GM12878 (cell line): Measurements from ENCODE around the gene SPRED3. TPM values are rescaled to one million over a fixed set of nuclear protein-coding genes. Genes with fewer than 3 reads are reported as not detected.

Source experiments
- ATAC-seq: fragments of 200-7000 bp; cut with Tn5 transposase; 3 replicates; pipeline ENCODE4 v1.9.1; 2020; ENCODE audit warnings: mild to moderate bottlenecking, moderate library complexity
- BruUV-seq: library from RNA; stranded (reverse); fragments of 400-500 nt; replicated peaks from 2 replicates; lab custom pipeline; 2021; lab: Mats Ljungman, UMichigan
- CTCF ChIA-PET: fragments of 300-600 bp; sonication (Branson Sonifier 250); formaldehyde crosslinking; extraction: SDS; loops from one replicate; lab custom pipeline; 2021; ENCODE audit warnings: inconsistent platforms; lab: Yijun Ruan, JAX
- POLR2A ChIA-PET: fragments of 350-600 bp; formaldehyde crosslinking; extraction: SDS; loops from one replicate; lab custom pipeline; 2021; ENCODE audit warnings: inconsistent platforms; lab: Charles Lee
- RAD21 ChIA-PET: fragments of 300-600 bp; sonication (Branson Sonifier 250); formaldehyde crosslinking; loops from one replicate; lab custom pipeline; 2023; ENCODE audit warnings: antibody characterized with exemption; ENCODE audit not compliant: unreplicated experiment; lab: Charles Lee
- SMC1A ChIA-PET: fragments of 300-600 bp; sonication (Branson Sonifier 250); formaldehyde crosslinking; loops from one replicate; lab custom pipeline; 2023; ENCODE audit not compliant: unreplicated experiment, uncharacterized antibody; lab: Charles Lee
- DNase-seq: peaks from one replicate; pipeline ENCODE4 v3.0.0-alpha.2; 2011; ENCODE audit warnings: low read depth, low spot score
- FAIRE-seq: peaks from 3 replicates; lab custom pipeline; 2011; peaks lifted over from hg19 to GRCh38; lab: Jason Lieb, UNC
- H2AFZ ChIP-seq: 2 replicates; pipeline ENCODE4 v1.6.0; 2011; ENCODE audit warnings: low read depth, low read length, control low read depth; ENCODE audit not compliant: control insufficient read depth
- H3K27ac ChIP-seq: 2 replicates; pipeline ENCODE4 v1.5.1; 2011; ENCODE audit warnings: control low read depth; ENCODE audit not compliant: control insufficient read depth, insufficient read depth
- H3K27me3 ChIP-seq, 2 experiments: replicated peaks in 1 of 2; 2 replicates each; pipeline versions ENCODE4 v1.6.0 to v1.6.1; 2011; ENCODE audit warnings: low read length in 1 of 2; ENCODE audit not compliant: control insufficient read depth in 2 of 2, insufficient read depth in 2 of 2
- H3K36me3 ChIP-seq, 2 experiments: 2 replicates each; pipeline ENCODE4 v1.5.1; 2011; ENCODE audit warnings: low read length in 1 of 2; ENCODE audit not compliant: control insufficient read depth in 2 of 2, insufficient read depth in 2 of 2
- H3K4me1 ChIP-seq: 2 replicates; pipeline ENCODE4 v1.6.1; 2011; ENCODE audit warnings: mild to moderate bottlenecking, low read length, moderate library complexity, mixed read lengths; ENCODE audit not compliant: control insufficient read depth, insufficient read depth
- H3K4me2 ChIP-seq: 2 replicates; pipeline ENCODE4 v1.6.0; 2011; ENCODE audit warnings: control low read depth; ENCODE audit not compliant: control insufficient read depth, insufficient read depth
- H3K4me3 ChIP-seq: fragments of 200-600 bp; sonication (generic); 2 replicates; pipeline ENCODE4 v1.5.1; 2016
- H3K79me2 ChIP-seq: 2 replicates; pipeline ENCODE4 v1.6.0; 2011; ENCODE audit warnings: low read length; ENCODE audit not compliant: control insufficient read depth, insufficient read depth
- H3K9ac ChIP-seq: 2 replicates; pipeline ENCODE4 v1.8.0; 2011; ENCODE audit warnings: low read length, control low read depth, mixed read lengths; ENCODE audit not compliant: control insufficient read depth, insufficient read depth
- H3K9me3 ChIP-seq: replicated peaks from 3 replicates; pipeline ENCODE4 v1.5.1; 2011; ENCODE audit warnings: mild to moderate bottlenecking, low read length; ENCODE audit not compliant: control insufficient read depth, insufficient read depth
- H4K20me1 ChIP-seq: 2 replicates; pipeline ENCODE4 v1.6.0; 2011; ENCODE audit not compliant: control insufficient read depth, insufficient read depth
- HDAC6 ChIP-seq: fragments of 200-600 bp; sonication (generic); IDR thresholded peaks from one replicate; pipeline ENCODE4 v1.8.0; 2017; ENCODE audit warnings: antibody characterized with exemption; ENCODE audit not compliant: unreplicated experiment
- MTA2 ChIP-seq: fragments of 450-650 bp; IDR thresholded peaks from 2 replicates; pipeline ENCODE4 v1.6.1; 2016; ENCODE audit warnings: low read depth, mild to moderate bottlenecking, moderate library complexity
- PBX3 ChIP-seq: IDR thresholded peaks from 2 replicates; pipeline ENCODE4 v1.6.1; 2011; ENCODE audit warnings: mild to moderate bottlenecking, low read depth, low read length, moderate library complexity; ENCODE audit not compliant: insufficient replicate concordance
- POLR2AphosphoS5 ChIP-seq: IDR thresholded peaks from 2 replicates; pipeline ENCODE4 v1.6.1; 2011; ENCODE audit warnings: mild to moderate bottlenecking, low read length, inconsistent platforms
- SKIL ChIP-seq: fragments of 450-650 bp; IDR thresholded peaks from 2 replicates; pipeline ENCODE4 v1.6.1; 2017; ENCODE audit warnings: mild to moderate bottlenecking, low read depth, inconsistent platforms; ENCODE audit not compliant: poor library complexity, severe bottlenecking
- ZBTB33 ChIP-seq: fragments of 450-650 bp; IDR thresholded peaks from 2 replicates; pipeline ENCODE4 v1.6.1; 2017; ENCODE audit warnings: mild to moderate bottlenecking
- ZNF687 ChIP-seq: fragments of 450-650 bp; IDR thresholded peaks from 2 replicates; pipeline ENCODE4 v1.6.1; 2017; ENCODE audit warnings: mild to moderate bottlenecking, moderate library complexity
- WGBS: methylation state at CpG from one replicate; pipeline ENCODE4 v1.1.6; 2016; ENCODE audit warnings: low lambda C conversion rate; ENCODE audit not compliant: insufficient replicate concordance, insufficient coverage; ENCODE audit errors: missing lambda C conversion rate; 5-methylcytosine and 5-hydroxymethylcytosine counted together
- in situ Hi-C: fragments of 300-500 bp; cut with MboI; formaldehyde crosslinking; loops from 9 replicates; pipeline ENCODE4 v1.14.3; 2018; ENCODE audit warnings: mixed read lengths
- intact Hi-C: fragments of 100-400 bp; cut with micrococcal nuclease; formaldehyde crosslinking; loops from one replicate; pipeline ENCODE4 v1.14.2; 2022; ENCODE audit not compliant: unreplicated experiment
- polyA plus RNA-seq, 11 experiments: library from polyadenylated mRNA; depleted of rRNA in 4 of 11; unstranded in 6 of 11; stranded (reverse) in 5 of 11; fragments of >200 nt; fragmentation: Nextera tagmentation in 4 of 11; fragmentation: Illumina TruSeq in 1 of 11; extraction: Ambion mirVana in 4 of 11; extraction: Trizol in 1 of 11; gene quantifications; 1 replicate in 1 of 11; 2 replicates in 10 of 11; pipeline versions ENCODE4 v1.2.1 to v1.2.3, GENCODE V29; 2011 to 2016; ENCODE audit warnings: inconsistent platforms in 2 of 11, missing spikeins in 2 of 11, low read depth in 1 of 11
- total RNA-seq, 4 experiments: library from RNA; depleted of rRNA in 3 of 4; stranded (reverse); fragments of >200 nt in 3 of 4; fragmentation: Illumina TruSeq in 1 of 4; extraction: Trizol in 1 of 4; gene quantifications; 2 replicates each; pipeline versions ENCODE4 v1.2.1 to v1.2.3, GENCODE V29; 2013 to 2021

Gene SPRED3
- total and polyA plus RNA-seq, 10 of the 15 experiments (the other 5 are each of a cell fraction or from before 2014, with no cell fraction given), result 0.09 to 1.5 (median 0.31) TPM; not detected in 2

- RAD21 ChIA-PET, result no interaction called here
- Histone ChIP-seq H3K79me2 (no peaks in the 10 kb centered on the region), H3K36me3 (no peaks in the 10 kb centered on the region), H3K9ac (no peak overlapping the region), H3K27me3 (peaks cover 2 to 5% of the 10 kb centered on the region in 2 experiments; a peak in 3 of 4 replicates), H3K4me3 (no peak overlapping the region), H2AFZ (no peak overlapping the region), H3K4me1 (peaks cover 12% of the 10 kb centered on the region), H4K20me1 (no peaks in the 10 kb centered on the region; the same call in 1 of the 2 replicates), H3K4me2 (no peak overlapping the region), H3K9me3 (no peaks in the 10 kb centered on the region), H3K27ac (no peak overlapping the region)
- SMC1A ChIA-PET, result no interaction called here
- in situ Hi-C loops (no loop called here), intact Hi-C loops (no loop called here)
- FAIRE-seq, result no peak
- WGBS, result 42% methylated on average over 8 of the region's 8 CpGs
- POLR2A ChIA-PET, result no interaction called here
- CTCF ChIA-PET, result no interaction called here
- no peak for ATAC-seq
- DNase-seq, result no peak
- no TSS peak for BruUV-seq
- no peak for TF ChIP-seq HDAC6
- TF ChIP-seq SKIL, result no peak
- TF ChIP-seq ZBTB33, result no peak
- no peak for TF ChIP-seq ZNF687
- TF ChIP-seq MTA2, result no peak
- no peak for TF ChIP-seq POLR2AphosphoS5
- TF ChIP-seq PBX3, result no peak
Measured at GRCh38 chr19:38391911-38392464, 3.5 kb downstream of the SPRED3 start.
